Neural cell (in vitro differentiated cells): ENCODE data around the gene ZDHHC21. TPM values are rescaled to one million over a fixed set of nuclear protein-coding genes. Genes with fewer than 3 reads are reported as not detected.
"Not testable (repeated sequence)": the region's sequence is repeated elsewhere in the genome, so short reads cannot be mapped to it uniquely, and the experiment has no call there.

ENCODE experiments used
- H2AFZ ChIP-seq: fragments of 200-600, 300-800 bp; sonication (generic), shearing (Covaris generic); 2 replicates; pipeline ENCODE4 v1.6.0; 2014; ENCODE audit warnings: low read depth, mild to moderate bottlenecking, antibody characterized with exemption, low read length, moderate library complexity
- H3F3A ChIP-seq: fragments of 200-600 bp; shearing (Covaris generic); 2 replicates; pipeline ENCODE4 v1.6.1; 2016; ENCODE audit warnings: mild to moderate bottlenecking, moderate library complexity, mixed read lengths, antibody characterized with exemption, low read length; ENCODE audit not compliant: insufficient read depth, poor library complexity, severe bottlenecking
- H3K27ac ChIP-seq: fragments of 200-600, 300-800 bp; sonication (generic), shearing (Covaris generic); 2 replicates; pipeline ENCODE4 v1.5.1; 2014; ENCODE audit warnings: mild to moderate bottlenecking, low read length, moderate library complexity
- H3K27me3 ChIP-seq: fragments of 300-800, 200-600 bp; sonication (generic), shearing (Covaris generic); 2 replicates; pipeline ENCODE4 v1.6.0; 2014; ENCODE audit warnings: mild to moderate bottlenecking, low read depth, low read length, moderate library complexity; ENCODE audit not compliant: insufficient read depth
- H3K36me3 ChIP-seq: fragments of 300-800, 200-600 bp; sonication (generic), shearing (Covaris generic); 2 replicates; pipeline ENCODE4 v1.5.1; 2014; ENCODE audit warnings: mild to moderate bottlenecking, antibody characterized with exemption, low read length, moderate library complexity; ENCODE audit not compliant: insufficient read depth
- H3K4me2 ChIP-seq: fragments of 300-800, 200-600 bp; sonication (generic), shearing (Covaris generic); 2 replicates; pipeline ENCODE4 v1.6.0; 2014; ENCODE audit warnings: mild to moderate bottlenecking, low read length
- H3K4me3 ChIP-seq: fragments of 300-800, 200-600 bp; sonication (generic), shearing (Covaris generic); 2 replicates; pipeline ENCODE4 v1.5.1; 2014; ENCODE audit warnings: mild to moderate bottlenecking, low read length, moderate library complexity
- H3K79me2 ChIP-seq: fragments of 200-600 bp; shearing (Covaris generic); replicated peaks from 2 replicates; pipeline ENCODE4 v1.6.0; 2014; ENCODE audit warnings: mild to moderate bottlenecking, low read length, moderate library complexity; ENCODE audit not compliant: insufficient read depth
- H3K9ac ChIP-seq: fragments of 300-800, 200-600 bp; sonication (generic), shearing (Covaris generic); 2 replicates; pipeline ENCODE4 v1.6.1; 2016; ENCODE audit warnings: mild to moderate bottlenecking, low read length, mixed read lengths
- H3K9me2 ChIP-seq: fragments of 200-600 bp; shearing (Covaris generic); 2 replicates; pipeline ENCODE4 v1.6.1; 2016; ENCODE audit warnings: mild to moderate bottlenecking, low read length, mixed read lengths; ENCODE audit not compliant: insufficient read depth
- H3K9me3 ChIP-seq: fragments of 200-600, 300-800 bp; sonication (generic), shearing (Covaris generic); 2 replicates; pipeline ENCODE4 v1.6.1; 2016; ENCODE audit warnings: mild to moderate bottlenecking, mixed run types, low read length, moderate library complexity, mixed read lengths
- H4K20me1 ChIP-seq: fragments of 200-600 bp; shearing (Covaris generic); 2 replicates; pipeline ENCODE4 v1.6.1; 2016; ENCODE audit warnings: mild to moderate bottlenecking, mixed run types; ENCODE audit not compliant: insufficient read depth
- CTCF ChIP-seq: fragments of 450-650 bp; IDR thresholded peaks from 2 replicates; pipeline ENCODE4 v1.5.1; 2014; ENCODE audit warnings: antibody characterized with exemption, mild to moderate bottlenecking, moderate library complexity; ENCODE audit not compliant: poor library complexity, severe bottlenecking
- EP300 ChIP-seq: fragments of 450-650 bp; conservative IDR thresholded peaks from 2 replicates; pipeline ENCODE4 v1.6.1; 2014; ENCODE audit warnings: antibody characterized with exemption, mild to moderate bottlenecking, moderate library complexity; ENCODE audit not compliant: poor library complexity, severe bottlenecking
- EZH2 ChIP-seq: fragments of 200-600, 300-800 bp; shearing (Covaris generic), sonication (generic); IDR thresholded peaks from 2 replicates; pipeline ENCODE4 v1.6.1; 2014; ENCODE audit warnings: antibody characterized with exemption, low read length, borderline replicate concordance, mild to moderate bottlenecking; ENCODE audit not compliant: insufficient read depth, poor library complexity, severe bottlenecking
- MXI1 ChIP-seq: fragments of 450-650 bp; conservative IDR thresholded peaks from 2 replicates; pipeline ENCODE4 v1.6.1; 2014; ENCODE audit warnings: antibody characterized with exemption, mild to moderate bottlenecking; ENCODE audit not compliant: poor library complexity, severe bottlenecking
- POLR2AphosphoS5 ChIP-seq: IDR thresholded peaks from 2 replicates; pipeline ENCODE4 v1.6.1; 2012
- RAD21 ChIP-seq: fragments of 450-650 bp; conservative IDR thresholded peaks from 2 replicates; pipeline ENCODE4 v1.6.1; 2014; ENCODE audit warnings: antibody characterized with exemption, mild to moderate bottlenecking, moderate library complexity
- REST ChIP-seq: IDR thresholded peaks from 2 replicates; pipeline ENCODE4 v1.6.1; 2012; ENCODE audit warnings: borderline replicate concordance
- SMC3 ChIP-seq: fragments of 450-650 bp; conservative IDR thresholded peaks from 2 replicates; pipeline ENCODE4 v1.6.1; 2014; ENCODE audit warnings: antibody characterized with exemption, mild to moderate bottlenecking, moderate library complexity; ENCODE audit not compliant: poor library complexity
- TAF1 ChIP-seq: IDR thresholded peaks from 2 replicates; pipeline ENCODE4 v1.6.1; 2012; ENCODE audit warnings: low read depth
- polyA plus RNA-seq: library from polyadenylated mRNA; depleted of rRNA; stranded (reverse); fragments of >200 nt; gene quantifications from 2 replicates; pipeline ENCODE4 v1.2.3, GENCODE V29; 2014

Gene ZDHHC21
- polyA plus RNA-seq, 1 donor from 2014 or later: 19.8 TPM

GRCh38 chr9:14686168-14686567 lies 7.1 kb downstream of the ZDHHC21 start:
- no peaks in the 10 kb centered on the region for H4K20me1 ChIP-seq
- TF ChIP-seq EP300 (no peak), SMC3 (no peak), MXI1 (no peak), EZH2 (no peak), TAF1 (no peak), REST (no peak), POLR2AphosphoS5 (no peak), CTCF (no peak), RAD21 (no peak)
- no peak overlapping the region for H3K9ac ChIP-seq
- H3K27ac ChIP-seq: no peak overlapping the region
- no peak overlapping the region for H3K4me2 ChIP-seq
- H3K4me3 ChIP-seq: no peak overlapping the region
- no peaks in the 10 kb centered on the region for H3K9me2 ChIP-seq
- no peak overlapping the region for H2AFZ ChIP-seq
- H3K79me2 ChIP-seq: no peaks in the 10 kb centered on the region
- no peaks in the 10 kb centered on the region for H3K36me3 ChIP-seq
- H3F3A ChIP-seq: no peaks in the 10 kb centered on the region
- no peaks in the 10 kb centered on the region for H3K27me3 ChIP-seq
- no peaks in the 10 kb centered on the region for H3K9me3 ChIP-seq

- not testable (repeated sequence) for H3K9ac ChIP-seq, H3K9me3 ChIP-seq, H3K36me3 ChIP-seq, H2AFZ ChIP-seq, H3K79me2 ChIP-seq, H3K4me3 ChIP-seq, H3K27me3 ChIP-seq, H3K9me2 ChIP-seq, H3K4me2 ChIP-seq, H3F3A ChIP-seq, H4K20me1 ChIP-seq, H3K27ac ChIP-seq
Measured at GRCh38 chr9:14682616-14683015, 10.6 kb downstream of the ZDHHC21 start.

GRCh38 chr9:14678776-14679175 lies 14.5 kb downstream of the ZDHHC21 start:
- Histone ChIP-seq H3K27me3 (no peaks in the 10 kb centered on the region), H3K4me2 (no peak overlapping the region), H3K79me2 (no peaks in the 10 kb centered on the region), H3K9me2 (no peaks in the 10 kb centered on the region), H2AFZ (no peak overlapping the region), H3K4me3 (no peak overlapping the region), H3F3A (no peaks in the 10 kb centered on the region), H3K27ac (no peak overlapping the region), H3K9me3 (no peaks in the 10 kb centered on the region), H4K20me1 (no peaks in the 10 kb centered on the region), H3K36me3 (no peaks in the 10 kb centered on the region), H3K9ac (no peak overlapping the region)
- no peak for TF ChIP-seq EZH2
- no peak for TF ChIP-seq TAF1
- TF ChIP-seq POLR2AphosphoS5: no peak
